22Rv1 (cell line): ENCODE results near the gene PPM1L.

ENCODE experiments used
- ZFX ChIP-seq: fragments of 450-650 bp; IDR thresholded peaks from 2 replicates; pipeline ENCODE4 v1.6.1; 2017; ENCODE audit warnings: antibody characterized with exemption, borderline replicate concordance
- TF ChIP-seq, protein P1 (sequence below): fragments of 450-650 bp; IDR thresholded peaks from 2 replicates; pipeline ENCODE4 v1.5.1; 2017; ENCODE audit warnings: mild to moderate bottlenecking

DNA sequence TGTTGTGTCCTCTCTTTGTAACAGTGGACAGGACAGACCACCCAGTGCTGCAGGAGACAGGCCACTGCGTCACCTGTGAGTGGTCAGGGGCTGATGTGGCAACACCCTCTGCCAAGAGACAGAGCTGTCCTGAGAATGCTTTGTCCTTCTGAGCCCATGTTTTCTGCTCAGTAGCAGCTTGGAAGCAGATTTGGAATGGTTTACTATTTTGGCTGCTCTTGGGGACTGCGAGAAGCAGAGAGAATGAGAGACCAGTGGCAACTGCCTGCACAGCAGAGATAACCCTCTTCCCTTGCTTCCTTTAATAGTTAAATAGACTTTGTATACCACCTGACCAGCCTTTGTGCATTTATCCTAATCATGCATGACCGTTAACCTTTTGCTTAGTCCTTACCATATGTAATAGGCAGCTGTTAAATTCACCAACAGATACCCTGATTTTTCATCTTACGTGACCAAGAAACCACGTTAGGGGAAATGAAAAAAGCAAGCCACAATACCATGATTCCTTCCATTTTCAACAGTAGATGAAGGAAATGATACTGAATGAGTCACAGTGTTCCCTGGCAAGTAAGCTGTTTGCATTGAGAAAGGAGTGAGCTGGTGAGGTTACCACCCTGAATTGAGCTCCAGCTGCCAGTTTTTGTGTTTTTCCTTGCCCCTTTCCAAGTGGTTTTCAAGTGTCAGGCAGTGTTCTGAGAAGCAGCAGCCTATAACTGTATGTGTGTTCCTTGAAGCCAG lies 313.6 kb downstream of the PPM1L start:
- TF ChIP-seq, protein P1, sequence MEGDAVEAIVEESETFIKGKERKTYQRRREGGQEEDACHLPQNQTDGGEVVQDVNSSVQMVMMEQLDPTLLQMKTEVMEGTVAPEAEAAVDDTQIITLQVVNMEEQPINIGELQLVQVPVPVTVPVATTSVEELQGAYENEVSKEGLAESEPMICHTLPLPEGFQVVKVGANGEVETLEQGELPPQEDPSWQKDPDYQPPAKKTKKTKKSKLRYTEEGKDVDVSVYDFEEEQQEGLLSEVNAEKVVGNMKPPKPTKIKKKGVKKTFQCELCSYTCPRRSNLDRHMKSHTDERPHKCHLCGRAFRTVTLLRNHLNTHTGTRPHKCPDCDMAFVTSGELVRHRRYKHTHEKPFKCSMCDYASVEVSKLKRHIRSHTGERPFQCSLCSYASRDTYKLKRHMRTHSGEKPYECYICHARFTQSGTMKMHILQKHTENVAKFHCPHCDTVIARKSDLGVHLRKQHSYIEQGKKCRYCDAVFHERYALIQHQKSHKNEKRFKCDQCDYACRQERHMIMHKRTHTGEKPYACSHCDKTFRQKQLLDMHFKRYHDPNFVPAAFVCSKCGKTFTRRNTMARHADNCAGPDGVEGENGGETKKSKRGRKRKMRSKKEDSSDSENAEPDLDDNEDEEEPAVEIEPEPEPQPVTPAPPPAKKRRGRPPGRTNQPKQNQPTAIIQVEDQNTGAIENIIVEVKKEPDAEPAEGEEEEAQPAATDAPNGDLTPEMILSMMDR = no peak
- no peak for TF ChIP-seq ZFX
